Aorta (tissue), 5 donors: ENCODE results near the gene BAX. TPM values are rescaled to one million over a fixed set of nuclear protein-coding genes. Genes with fewer than 3 reads are reported as not detected.

Experiments used
- ATAC-seq: fragments of 200-7000 bp; cut with Tn5 transposase; one replicate; pipeline ENCODE4 v1.9.1; 2022; ENCODE audit warnings: moderate library complexity; ENCODE audit not compliant: low FRiP score
- DNase-seq, 2 donors: peaks; one replicate each; pipeline ENCODE4 v3.0.0-alpha.2; 2020
- H3K27ac ChIP-seq, 2 donors: one replicate each; pipeline ENCODE4 v1.5.1; 2013; ENCODE audit warnings: low read length in 2 of 2, mild to moderate bottlenecking in 2 of 2, moderate library complexity in 2 of 2, control low read depth in 1 of 2, inconsistent platforms in 1 of 2, low read depth in 1 of 2
- H3K27me3 ChIP-seq, 2 donors: one replicate each; pipeline ENCODE4 v1.6.1; 2013; ENCODE audit warnings: control low read depth in 1 of 2, low read length in 1 of 2, mild to moderate bottlenecking in 1 of 2, moderate library complexity in 1 of 2; ENCODE audit not compliant: insufficient read depth in 2 of 2, control insufficient read depth in 1 of 2
- H3K36me3 ChIP-seq, 2 donors: one replicate each; pipeline ENCODE4 v1.6.1; 2013; ENCODE audit warnings: control low read depth in 1 of 2, low read length in 1 of 2, mild to moderate bottlenecking in 1 of 2; ENCODE audit not compliant: insufficient read depth in 2 of 2, control insufficient read depth in 1 of 2
- H3K4me1 ChIP-seq, 2 donors: one replicate each; pipeline ENCODE4 v1.6.1; 2013; ENCODE audit warnings: low read length in 2 of 2, control low read depth in 1 of 2, mild to moderate bottlenecking in 1 of 2, moderate library complexity in 1 of 2; ENCODE audit not compliant: insufficient read depth in 2 of 2, control insufficient read depth in 1 of 2
- H3K4me3 ChIP-seq, 2 donors: one replicate each; pipeline ENCODE4 v1.5.1; 2013; ENCODE audit warnings: low read length in 2 of 2, control low read depth in 1 of 2, mild to moderate bottlenecking in 1 of 2
- H3K9me3 ChIP-seq: one replicate; pipeline ENCODE4 v1.6.1; 2013; ENCODE audit warnings: mild to moderate bottlenecking, low read length; ENCODE audit not compliant: control insufficient read depth
- WGBS, 2 donors: extraction: QIAGEN DNeasy Blood & Tissue Kit; methylation state at CpG; one replicate each; pipeline ENCODE4 v1.1.7; 2013; 5-methylcytosine and 5-hydroxymethylcytosine counted together
- intact Hi-C, 2 donors: fragments of 100-400 bp; cut with DNase I; formaldehyde crosslinking; loops; one replicate each; pipeline versions ENCODE4 v1.14.2 to v1.15.0; 2022
- polyA plus RNA-seq, 2 donors: library from polyadenylated mRNA; stranded (reverse); fragments of 200-250 nt; gene quantifications; one replicate each; pipeline ENCODE4 v1.2.3, GENCODE V29; 2013
- total RNA-seq, 2 donors: library from RNA; stranded (reverse); fragmentation: NEBNext Ultra II Directional; extraction: Animal tissue kit (Norgen Biotek cat#: 25700); gene quantifications; one replicate each; pipeline ENCODE4 v1.2.1, GENCODE V29; 2021
- donor health status: healthy with polysubstance abuse.
- donor health status: Bipolar disorder and iron deficiency.
- donor health status: DM: no; HTN: no; CAD: no.
- donor health status: DM: no; HTN: no; CAD: no.
- donor health status: DM: yes; HTN: yes; CAD: no.

The BAX gene
- total and polyA plus RNA-seq, 4 donors, result 69.6 to 83.9 (median 80.6) TPM

GRCh38 chr19:48940902-48941301 lies 13.8 kb upstream of the BAX start:
- intact Hi-C loops, result no loop called here
- no peak for DNase-seq
- Histone ChIP-seq H3K36me3 (no peaks in the 10 kb centered on the region), H3K27me3 (no peaks in the 10 kb centered on the region), H3K9me3 (no peaks in the 10 kb centered on the region), H3K27ac (no peak overlapping the region), H3K4me3 (no peak overlapping the region), H3K4me1 (no peaks in the 10 kb centered on the region)
- no peak for ATAC-seq
- WGBS, 2 donors, result 95 to 96% methylated on average over 5 of the region's 5 CpGs

GRCh38 chr19:48943081-48943480 lies 11.6 kb upstream of the BAX start:
- no peaks in the 10 kb centered on the region for H3K27me3 ChIP-seq
- no peaks in the 10 kb centered on the region for H3K36me3 ChIP-seq
- 92% methylated on average over 6 of the region's 6 CpGs for WGBS, 2 donors
- H3K4me1 ChIP-seq, result no peaks in the 10 kb centered on the region
- ATAC-seq (no peak), DNase-seq (no peak)
- no peak overlapping the region for H3K4me3 ChIP-seq
- no peaks in the 10 kb centered on the region for H3K9me3 ChIP-seq
- intact Hi-C loops, result no loop called here
- H3K27ac ChIP-seq, result no peak overlapping the region

- DNase-seq, result no peak
- no peak overlapping the region for H3K4me3 ChIP-seq
- H3K27me3 ChIP-seq, result no peaks in the 10 kb centered on the region
- H3K36me3 ChIP-seq, result no peaks in the 10 kb centered on the region
- ATAC-seq, result no peak
- intact Hi-C loops, result no loop called here
- H3K9me3 ChIP-seq, result no peaks in the 10 kb centered on the region
- no peaks in the 10 kb centered on the region for H3K4me1 ChIP-seq
- 94 to 95% methylated on average over 5 of the region's 5 CpGs for WGBS, 2 donors
- H3K27ac ChIP-seq, result no peak overlapping the region
Measured at GRCh38 chr19:48945415-48945814, 9.3 kb upstream of the BAX start.

GRCh38 chr19:48945817-48946216 lies 8.9 kb upstream of the BAX start:
- WGBS, 2 donors, result 90 to 92% methylated on average over 2 of the region's 2 CpGs
- no peaks in the 10 kb centered on the region for H3K36me3 ChIP-seq
- H3K27me3 ChIP-seq, result no peaks in the 10 kb centered on the region
- DNase-seq (no peak), ATAC-seq (no peak)
- H3K4me1 ChIP-seq, result no peaks in the 10 kb centered on the region
- intact Hi-C loops, result no loop called here
- no peaks in the 10 kb centered on the region for H3K9me3 ChIP-seq
- no peak overlapping the region for H3K4me3 ChIP-seq
- no peak overlapping the region for H3K27ac ChIP-seq

GRCh38 chr19:48946463-48947257 lies 8.0 kb upstream of the BAX start:
- Histone ChIP-seq H3K27me3 (no peaks in the 10 kb centered on the region), H3K36me3 (no peaks in the 10 kb centered on the region), H3K9me3 (no peaks in the 10 kb centered on the region), H3K4me1 (no peaks in the 10 kb centered on the region), H3K27ac (no peak overlapping the region), H3K4me3 (no peak overlapping the region)
- 71 to 76% methylated on average over 9 of the region's 9 CpGs for WGBS, 2 donors
- DNase-seq (no peak), ATAC-seq (peak; percentile 15)
- intact Hi-C loops, result no loop called here

GRCh38 chr19:48947258-48947542 lies 7.5 kb upstream of the BAX start:
- DNase-seq (no peak), ATAC-seq (no peak)
- Histone ChIP-seq H3K9me3 (no peaks in the 10 kb centered on the region), H3K27ac (no peak overlapping the region), H3K4me3 (no peak overlapping the region), H3K27me3 (no peaks in the 10 kb centered on the region), H3K36me3 (no peaks in the 10 kb centered on the region), H3K4me1 (no peaks in the 10 kb centered on the region)
- 96 to 97% methylated on average over 3 of the region's 3 CpGs for WGBS, 2 donors
- intact Hi-C loops, result no loop called here

GRCh38 chr19:48950159-48950558 lies 4.5 kb upstream of the BAX start:
- intact Hi-C loops, result no loop called here
- Histone ChIP-seq H3K9me3 (no peaks in the 10 kb centered on the region), H3K27ac (no peak overlapping the region), H3K36me3 (no peaks in the 10 kb centered on the region), H3K27me3 (no peaks in the 10 kb centered on the region), H3K4me3 (no peak overlapping the region), H3K4me1 (no peaks in the 10 kb centered on the region)
- 86 to 90% methylated on average over 3 of the region's 3 CpGs for WGBS, 2 donors
- DNase-seq, result no peak
- ATAC-seq, result no peak

GRCh38 chr19:48950830-48951519 lies 3.7 kb upstream of the BAX start:
- Histone ChIP-seq H3K4me3 (no peak overlapping the region), H3K36me3 (no peaks in the 10 kb centered on the region), H3K9me3 (no peaks in the 10 kb centered on the region), H3K27me3 (no peaks in the 10 kb centered on the region), H3K4me1 (no peaks in the 10 kb centered on the region), H3K27ac (no peak overlapping the region)
- intact Hi-C loops, result no loop called here
- DNase-seq (no peak), ATAC-seq (no peak)
- WGBS, 2 donors, result 58 to 61% methylated on average over 9 of the region's 9 CpGs

GRCh38 chr19:48953141-48953540 lies 1.5 kb upstream of the BAX start:
- H3K4me1 ChIP-seq, result peaks cover 0 to 1% of the 10 kb centered on the region in 2 donors
- no peak for ATAC-seq
- no peak overlapping the region for H3K4me3 ChIP-seq
- no peaks in the 10 kb centered on the region for H3K9me3 ChIP-seq
- intact Hi-C loops, result no loop called here
- H3K27me3 ChIP-seq, result no peaks in the 10 kb centered on the region
- no peaks in the 10 kb centered on the region for H3K36me3 ChIP-seq
- no peak overlapping the region for H3K27ac ChIP-seq
- no peak for DNase-seq
- 77 to 85% methylated on average over 4 of the region's 4 CpGs for WGBS, 2 donors
